ENCODE measurements around the gene AFAP1L2. TPM values are rescaled to one million over a fixed set of nuclear protein-coding genes. Genes with fewer than 3 reads are reported as not detected.

AFAP1L2 gene
- total RNA-seq, 4 donors from 2014 or later: 28.4 to 86.6 (median 48.6) TPM

DNA sequence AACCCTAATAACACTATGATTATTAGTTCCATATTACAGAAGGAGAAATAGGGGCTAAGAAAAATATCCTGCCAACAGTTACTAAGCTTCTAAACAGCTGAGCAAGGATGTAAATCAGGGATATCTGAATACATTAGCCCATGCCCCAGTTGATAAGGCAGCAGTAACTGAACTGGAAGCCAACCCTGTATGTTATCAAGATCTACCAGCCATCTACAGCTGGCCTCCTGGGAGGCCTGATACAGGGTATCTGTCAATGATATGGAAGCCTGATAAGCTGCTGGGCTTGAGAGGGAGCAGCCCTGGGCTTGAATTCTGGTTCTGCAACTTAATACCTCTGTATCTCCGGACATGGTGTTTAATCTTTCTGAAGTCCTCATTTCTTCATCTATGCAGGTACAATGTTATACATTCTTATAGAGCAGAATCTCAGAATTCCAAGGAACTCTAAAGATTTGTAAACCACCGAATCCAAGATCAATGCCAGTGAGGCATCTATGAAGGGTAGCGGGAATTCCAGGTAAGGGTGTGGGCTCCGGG, 37.9 kb upstream of the AFAP1L2 start:
- no peak for DNase-seq
- H3K27ac ChIP-seq: no peak overlapping the region
- no peaks in the 10 kb centered on the region for H3K9me3 ChIP-seq
- no peaks in the 10 kb centered on the region for H3K4me1 ChIP-seq
- no peaks in the 10 kb centered on the region for H3K27me3 ChIP-seq
- H3K36me3 ChIP-seq: no peaks in the 10 kb centered on the region
- H3K4me3 ChIP-seq: no peak overlapping the region
- TF ChIP-seq, protein P1, sequence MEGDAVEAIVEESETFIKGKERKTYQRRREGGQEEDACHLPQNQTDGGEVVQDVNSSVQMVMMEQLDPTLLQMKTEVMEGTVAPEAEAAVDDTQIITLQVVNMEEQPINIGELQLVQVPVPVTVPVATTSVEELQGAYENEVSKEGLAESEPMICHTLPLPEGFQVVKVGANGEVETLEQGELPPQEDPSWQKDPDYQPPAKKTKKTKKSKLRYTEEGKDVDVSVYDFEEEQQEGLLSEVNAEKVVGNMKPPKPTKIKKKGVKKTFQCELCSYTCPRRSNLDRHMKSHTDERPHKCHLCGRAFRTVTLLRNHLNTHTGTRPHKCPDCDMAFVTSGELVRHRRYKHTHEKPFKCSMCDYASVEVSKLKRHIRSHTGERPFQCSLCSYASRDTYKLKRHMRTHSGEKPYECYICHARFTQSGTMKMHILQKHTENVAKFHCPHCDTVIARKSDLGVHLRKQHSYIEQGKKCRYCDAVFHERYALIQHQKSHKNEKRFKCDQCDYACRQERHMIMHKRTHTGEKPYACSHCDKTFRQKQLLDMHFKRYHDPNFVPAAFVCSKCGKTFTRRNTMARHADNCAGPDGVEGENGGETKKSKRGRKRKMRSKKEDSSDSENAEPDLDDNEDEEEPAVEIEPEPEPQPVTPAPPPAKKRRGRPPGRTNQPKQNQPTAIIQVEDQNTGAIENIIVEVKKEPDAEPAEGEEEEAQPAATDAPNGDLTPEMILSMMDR (IDR thresholded peaks at IDR 0.05): no peak
- no peak for TF ChIP-seq POLR2A (IDR thresholded peaks at IDR 0.05)
- intact Hi-C loops (cut with DNase I; ENCODE audit: low total_unique reads): no loop called here

DNA sequence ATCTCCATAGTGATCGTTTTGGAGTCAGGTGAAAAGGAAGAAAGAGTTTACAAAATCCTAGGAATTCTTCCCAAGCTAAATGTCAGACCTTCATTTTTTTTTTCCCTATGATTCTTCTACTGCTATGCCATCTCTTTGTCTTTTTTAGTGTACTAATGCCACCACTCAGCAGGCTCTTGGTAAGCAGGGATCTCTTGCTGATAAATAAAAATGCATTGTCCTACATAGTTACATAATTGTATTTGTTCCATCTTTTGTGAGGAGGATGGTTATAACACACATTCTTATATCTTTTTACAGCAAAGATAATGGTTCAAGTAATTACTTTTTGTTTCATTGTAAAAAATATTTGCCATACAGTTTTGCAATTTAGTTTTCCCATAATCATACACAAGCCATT, 36.8 kb upstream of the AFAP1L2 start:
- H3K36me3 ChIP-seq: no peaks in the 10 kb centered on the region

DNA sequence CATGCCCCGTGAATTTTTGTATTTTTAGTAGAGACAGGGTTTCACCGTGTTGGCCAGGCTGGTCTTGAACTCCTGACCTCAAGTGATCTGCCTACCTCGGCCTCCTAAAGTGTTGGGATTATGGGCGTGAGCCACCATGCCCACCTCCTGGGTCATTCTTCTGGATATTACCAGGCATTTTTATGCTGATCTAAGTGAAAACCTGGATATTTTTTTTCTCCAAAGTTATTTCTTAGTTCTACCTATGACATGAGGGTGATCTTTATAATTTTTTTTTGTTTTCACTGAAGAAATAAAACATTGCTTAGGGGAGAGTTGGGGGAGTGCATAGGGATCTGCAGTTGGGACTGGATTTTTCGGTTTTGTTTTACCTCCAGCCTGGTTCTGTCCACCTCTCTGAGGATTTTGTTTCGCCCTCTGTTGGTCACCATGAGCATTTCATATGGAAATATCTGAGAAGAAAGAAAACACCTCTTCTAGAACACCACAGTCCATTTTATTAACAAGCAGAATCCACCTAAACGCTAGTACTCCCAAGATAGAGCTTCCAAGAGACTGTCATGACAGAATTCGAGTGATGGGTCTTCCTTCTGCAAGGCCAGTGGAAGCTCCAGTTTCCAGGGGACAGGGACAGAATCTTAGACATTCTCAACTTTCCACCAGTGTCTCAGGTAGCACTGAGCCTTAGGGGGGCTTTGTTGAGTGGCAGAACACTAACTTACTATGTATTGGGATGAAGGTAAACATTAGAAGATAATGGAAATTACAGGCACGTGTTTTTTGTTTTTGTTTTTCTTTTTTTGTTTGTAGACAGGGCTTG, 33.4 kb upstream of the AFAP1L2 start:
- TF ChIP-seq, protein P1 (IDR thresholded peaks at IDR 0.05): peak; percentile 21 to 49 (median 43)
- TF ChIP-seq POLR2A (IDR thresholded peaks at IDR 0.05): no peak
- intact Hi-C loops (cut with DNase I; ENCODE audit: low total_unique reads): loop anchor here (10.0 kb wide), 1 partner anchor 133 kb away; no protein-coding TSS in a partner anchor
- Histone ChIP-seq H3K4me1 (no peaks in the 10 kb centered on the region), H3K9me3 (no peaks in the 10 kb centered on the region), H3K27me3 (no peaks in the 10 kb centered on the region), H3K27ac (no peak overlapping the region), H3K36me3 (no peaks in the 10 kb centered on the region), H3K4me3 (no peak overlapping the region)
- no peak for DNase-seq

More for the DNA sequence above, 36.8 kb upstream of the AFAP1L2 start:
- intact Hi-C loops (cut with DNase I; ENCODE audit: low total_unique reads): no loop called here
- DNase-seq: no peak
- H3K9me3 ChIP-seq: no peaks in the 10 kb centered on the region
- H3K4me3 ChIP-seq: no peak overlapping the region
- H3K27me3 ChIP-seq: no peaks in the 10 kb centered on the region
- no peak overlapping the region for H3K27ac ChIP-seq
- H3K4me1 ChIP-seq: no peaks in the 10 kb centered on the region
- no peak for TF ChIP-seq POLR2A (IDR thresholded peaks at IDR 0.05)
- TF ChIP-seq, protein P1 (IDR thresholded peaks at IDR 0.05): no peak

DNA sequence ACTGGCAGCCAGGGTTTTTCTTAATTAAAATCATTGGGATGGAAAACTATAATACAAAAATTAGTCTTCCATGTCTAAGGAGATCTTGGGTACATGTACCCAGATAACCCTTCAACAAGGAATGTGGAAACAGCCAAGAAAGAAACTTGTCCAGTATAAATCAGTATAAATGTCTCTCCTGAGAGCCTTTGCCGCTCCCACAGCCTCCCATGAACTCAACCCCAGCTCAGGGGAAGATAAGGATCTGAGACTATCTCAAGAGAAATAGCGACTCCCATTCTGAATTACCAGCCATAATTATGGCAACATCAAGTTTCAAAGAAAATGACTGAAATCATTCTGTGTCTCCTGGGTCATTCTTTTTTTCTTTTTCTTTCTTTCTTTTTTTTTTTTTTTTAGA, 32.6 kb upstream of the AFAP1L2 start:
- no peak for DNase-seq
- Histone ChIP-seq H3K36me3 (no peaks in the 10 kb centered on the region), H3K27me3 (no peaks in the 10 kb centered on the region), H3K4me1 (no peaks in the 10 kb centered on the region), H3K9me3 (no peaks in the 10 kb centered on the region), H3K4me3 (no peak overlapping the region), H3K27ac (no peak overlapping the region)
- no peak for TF ChIP-seq POLR2A (IDR thresholded peaks at IDR 0.05)
- TF ChIP-seq, protein P1 (IDR thresholded peaks at IDR 0.05): no peak
- intact Hi-C loops (cut with DNase I; ENCODE audit: low total_unique reads): loop anchor here (10.0 kb wide), 1 partner anchor 132 kb away; no protein-coding TSS in a partner anchor

DNA sequence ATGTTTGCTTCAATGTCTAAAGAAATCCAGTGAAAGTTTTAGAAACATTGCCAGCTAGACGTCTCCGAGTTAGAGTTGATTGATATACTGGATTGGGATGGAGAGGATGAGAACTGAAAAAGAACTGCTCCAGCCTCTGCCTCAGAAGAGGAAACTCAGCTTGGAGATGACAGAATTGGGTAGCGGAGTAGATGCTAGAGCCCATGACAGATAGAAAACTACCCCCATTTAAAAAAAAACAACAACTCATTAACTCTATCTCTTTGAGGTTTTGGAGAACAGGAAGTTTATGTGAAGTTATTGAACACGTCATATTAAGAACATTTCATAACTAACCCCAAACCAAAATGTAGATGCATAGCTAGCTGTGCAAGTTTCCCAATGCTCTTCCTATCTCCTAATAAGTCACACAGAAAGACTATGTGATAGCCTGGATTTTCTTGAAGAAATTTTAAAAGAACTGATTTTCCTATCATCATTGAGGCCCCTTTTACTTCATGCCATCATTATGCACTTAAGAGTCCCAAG, 28.3 kb upstream of the AFAP1L2 start:
- Histone ChIP-seq H3K27ac (no peak overlapping the region), H3K4me1 (no peaks in the 10 kb centered on the region), H3K27me3 (no peaks in the 10 kb centered on the region), H3K36me3 (no peaks in the 10 kb centered on the region), H3K4me3 (no peak overlapping the region), H3K9me3 (no peaks in the 10 kb centered on the region)
- no peak for DNase-seq
- no peak for TF ChIP-seq POLR2A (IDR thresholded peaks at IDR 0.05)
- TF ChIP-seq, protein P1 (IDR thresholded peaks at IDR 0.05): no peak
- intact Hi-C loops (cut with DNase I; ENCODE audit: low total_unique reads): loop anchor here (10.0 kb wide), 1 partner anchor 128 kb away; no protein-coding TSS in a partner anchor
